Bone marrow (tissue), 2 donors: ENCODE data around the gene RAB5A.
"Not testable (repeated sequence)": the region's sequence is repeated elsewhere in the genome, so short reads cannot be mapped to it uniquely, and the experiment has no call there.

ENCODE experiments used
- DNase-seq, 2 donors: peaks; one replicate each; lab custom pipeline; 2025; lab: John Stamatoyannopoulos, UW

RAB5A gene

GRCh38 chr3:20023623-20024405 is 76.9 kb downstream of the RAB5A start:
- DNase-seq: no peak

GRCh38 chr3:20027136-20027535 is 80.2 kb downstream of the RAB5A start:
- no peak for DNase-seq

GRCh38 chr3:20028905-20029331 is 82.0 kb downstream of the RAB5A start:
- no peak for DNase-seq

- not testable (repeated sequence) for DNase-seq
Measured at GRCh38 chr3:20031939-20032338, 85.0 kb downstream of the RAB5A start.
